Activated naive CD4-positive, alpha-beta T cell treated with anti-CD3 and anti-CD28 coated beads, Interleukin-2, amount 10 ng/mL, durations not matched to agents 7 days and 5 days (primary cell): ENCODE data around the gene TRIM67.

Source experiments
- CTCF ChIA-PET: fragments of 350-600 bp; sonication (Branson Sonifier 250); formaldehyde crosslinking; loops from one replicate; lab custom pipeline; 2021; ENCODE audit warnings: antibody characterized with exemption; lab: Charles Lee
- DNase-seq: peaks from one replicate; pipeline ENCODE4 v3.0.0-alpha.2; 2020
- H3K27ac Mint-ChIP-seq: one replicate; pipeline ENCODE4 v1.8.0; 2021; ENCODE audit warnings: mild to moderate bottlenecking, moderate library complexity, mixed read lengths
- H3K27me3 Mint-ChIP-seq: one replicate; pipeline ENCODE4 v1.8.0; 2021; ENCODE audit warnings: mild to moderate bottlenecking, mixed read lengths
- H3K36me3 Mint-ChIP-seq: one replicate; pipeline ENCODE4 v1.8.0; 2021; ENCODE audit warnings: mixed read lengths
- H3K4me1 Mint-ChIP-seq: one replicate; pipeline ENCODE4 v1.8.0; 2021; ENCODE audit warnings: mixed read lengths
- H3K4me3 Mint-ChIP-seq: one replicate; pipeline ENCODE4 v1.8.0; 2021; ENCODE audit warnings: mild to moderate bottlenecking, moderate library complexity, mixed read lengths
- H3K9me3 Mint-ChIP-seq: one replicate; pipeline ENCODE4 v1.8.0; 2021; ENCODE audit warnings: mixed read lengths

The TRIM67 gene

GRCh38 chr1:231196307-231196706, 34.4 kb downstream of the TRIM67 start:
- CTCF ChIA-PET: no interaction called here
- H3K27me3 Mint-ChIP-seq: peaks cover 27% of the 10 kb centered on the region
- no peaks in the 10 kb centered on the region for H3K9me3 Mint-ChIP-seq
- no peaks in the 10 kb centered on the region for H3K36me3 Mint-ChIP-seq
- no peaks in the 10 kb centered on the region for H3K4me1 Mint-ChIP-seq
- H3K4me3 Mint-ChIP-seq: no peak overlapping the region
- DNase-seq: no peak
- no peak overlapping the region for H3K27ac Mint-ChIP-seq

- H3K4me1 Mint-ChIP-seq: peaks cover 2% of the 10 kb centered on the region
Measured at GRCh38 chr1:231196728-231197127, 34.9 kb downstream of the TRIM67 start.

GRCh38 chr1:231199868-231200267, 38.0 kb downstream of the TRIM67 start:
- CTCF ChIA-PET: no interaction called here
- Mint-ChIP-seq H3K27ac (no peak overlapping the region), H3K9me3 (no peaks in the 10 kb centered on the region), H3K36me3 (no peaks in the 10 kb centered on the region), H3K27me3 (peaks cover 37% of the 10 kb centered on the region), H3K4me3 (no peak overlapping the region), H3K4me1 (peaks cover 12% of the 10 kb centered on the region)
- DNase-seq: no peak

More at GRCh38 chr1:231196728-231197127, 34.9 kb downstream of the TRIM67 start:
- CTCF ChIA-PET: no interaction called here
- Mint-ChIP-seq H3K9me3 (no peaks in the 10 kb centered on the region), H3K27me3 (peaks cover 31% of the 10 kb centered on the region), H3K27ac (no peak overlapping the region), H3K36me3 (no peaks in the 10 kb centered on the region), H3K4me3 (no peak overlapping the region)
- DNase-seq: no peak

- CTCF ChIA-PET: no interaction called here
- no peaks in the 10 kb centered on the region for H3K9me3 Mint-ChIP-seq
- H3K36me3 Mint-ChIP-seq: no peaks in the 10 kb centered on the region
- no peak overlapping the region for H3K27ac Mint-ChIP-seq
- H3K4me1 Mint-ChIP-seq: peaks cover 12% of the 10 kb centered on the region
- H3K27me3 Mint-ChIP-seq: peaks cover 35% of the 10 kb centered on the region
- H3K4me3 Mint-ChIP-seq: no peak overlapping the region
- DNase-seq: no peak
Measured at GRCh38 chr1:231200388-231201031, 38.7 kb downstream of the TRIM67 start.

GRCh38 chr1:231201375-231201978, 39.6 kb downstream of the TRIM67 start:
- Mint-ChIP-seq H3K27me3 (peaks cover 39% of the 10 kb centered on the region), H3K36me3 (no peaks in the 10 kb centered on the region), H3K27ac (no peak overlapping the region), H3K4me3 (no peak overlapping the region), H3K4me1 (peaks cover 12% of the 10 kb centered on the region), H3K9me3 (no peaks in the 10 kb centered on the region)
- no peak for DNase-seq
- CTCF ChIA-PET: no interaction called here

- CTCF ChIA-PET: no interaction called here
- Mint-ChIP-seq H3K27me3 (peaks cover 43% of the 10 kb centered on the region), H3K27ac (no peak overlapping the region), H3K36me3 (no peaks in the 10 kb centered on the region), H3K9me3 (no peaks in the 10 kb centered on the region), H3K4me3 (no peak overlapping the region), H3K4me1 (peaks cover 12% of the 10 kb centered on the region)
- no peak for DNase-seq
Measured at GRCh38 chr1:231201979-231202633, 40.2 kb downstream of the TRIM67 start.

- DNase-seq: no peak
- Mint-ChIP-seq H3K9me3 (no peaks in the 10 kb centered on the region), H3K27me3 (peaks cover 43% of the 10 kb centered on the region), H3K4me1 (peaks cover 12% of the 10 kb centered on the region), H3K4me3 (no peak overlapping the region), H3K36me3 (no peaks in the 10 kb centered on the region), H3K27ac (no peak overlapping the region)
- CTCF ChIA-PET: no interaction called here
Measured at GRCh38 chr1:231203259-231204057, 41.6 kb downstream of the TRIM67 start.

GRCh38 chr1:231206856-231207255, 45.0 kb downstream of the TRIM67 start:
- Mint-ChIP-seq H3K4me3 (no peak overlapping the region), H3K27ac (no peak overlapping the region), H3K36me3 (no peaks in the 10 kb centered on the region), H3K27me3 (peaks cover 28% of the 10 kb centered on the region), H3K9me3 (no peaks in the 10 kb centered on the region), H3K4me1 (peaks cover 14% of the 10 kb centered on the region)
- CTCF ChIA-PET: interaction anchor here (0.7 to 1.1 kb wide), 3 partner anchors 274 to 410 kb away, joined by 3 to 4 read pairs (median 3); no protein-coding TSS in a partner anchor
- no peak for DNase-seq

- CTCF ChIA-PET: interaction anchor here (1.1 kb wide), 1 partner anchor 289 kb away, joined by 3 read pairs; no protein-coding TSS in a partner anchor
- H3K27ac Mint-ChIP-seq: no peak overlapping the region
- DNase-seq: no peak
- no peaks in the 10 kb centered on the region for H3K9me3 Mint-ChIP-seq
- peaks cover 23% of the 10 kb centered on the region for H3K27me3 Mint-ChIP-seq
- H3K4me3 Mint-ChIP-seq: no peak overlapping the region
- H3K36me3 Mint-ChIP-seq: no peaks in the 10 kb centered on the region
- peaks cover 10% of the 10 kb centered on the region for H3K4me1 Mint-ChIP-seq
Measured at GRCh38 chr1:231207437-231207836, 45.6 kb downstream of the TRIM67 start.

- no peaks in the 10 kb centered on the region for H3K36me3 Mint-ChIP-seq
- no peak overlapping the region for H3K4me3 Mint-ChIP-seq
- CTCF ChIA-PET: interaction anchor here (1.5 kb wide), 1 partner anchor 411 kb away, joined by 6 read pairs; no protein-coding TSS in a partner anchor
- peaks cover 30% of the 10 kb centered on the region for H3K27me3 Mint-ChIP-seq
- DNase-seq: no peak
- H3K9me3 Mint-ChIP-seq: no peaks in the 10 kb centered on the region
- H3K4me1 Mint-ChIP-seq: peaks cover 7% of the 10 kb centered on the region
- no peak overlapping the region for H3K27ac Mint-ChIP-seq
Measured at GRCh38 chr1:231208980-231209379, 47.1 kb downstream of the TRIM67 start.

GRCh38 chr1:231209531-231209930, 47.7 kb downstream of the TRIM67 start:
- CTCF ChIA-PET: interaction anchor here (1.4 to 1.9 kb wide), 4 partner anchors 118 to 411 kb away, joined by 4 to 8 read pairs (median 6); no protein-coding TSS in a partner anchor
- no peak overlapping the region for H3K27ac Mint-ChIP-seq
- H3K36me3 Mint-ChIP-seq: no peaks in the 10 kb centered on the region
- H3K4me3 Mint-ChIP-seq: no peak overlapping the region
- no peak for DNase-seq
- no peaks in the 10 kb centered on the region for H3K9me3 Mint-ChIP-seq
- peaks cover 7% of the 10 kb centered on the region for H3K4me1 Mint-ChIP-seq
- H3K27me3 Mint-ChIP-seq: peaks cover 32% of the 10 kb centered on the region

GRCh38 chr1:231210126-231210525, 48.3 kb downstream of the TRIM67 start:
- no peak overlapping the region for H3K4me3 Mint-ChIP-seq
- no peak overlapping the region for H3K27ac Mint-ChIP-seq
- peaks cover 7% of the 10 kb centered on the region for H3K4me1 Mint-ChIP-seq

GRCh38 chr1:231211005-231211857, 49.4 kb downstream of the TRIM67 start:
- H3K9me3 Mint-ChIP-seq: no peaks in the 10 kb centered on the region
- peak overlapping the region; percentile 70 for H3K4me3 Mint-ChIP-seq
- peaks cover 10% of the 10 kb centered on the region for H3K4me1 Mint-ChIP-seq
- H3K27me3 Mint-ChIP-seq: peaks cover 39% of the 10 kb centered on the region
- CTCF ChIA-PET: interaction anchor here (1.4 to 2.2 kb wide), 7 partner anchors 119 to 414 kb away, joined by 4 to 8 read pairs (median 6); no protein-coding TSS in a partner anchor
- DNase-seq: peak; percentile 94
- H3K27ac Mint-ChIP-seq: no peak overlapping the region
- no peaks in the 10 kb centered on the region for H3K36me3 Mint-ChIP-seq

More at GRCh38 chr1:231210126-231210525, 48.3 kb downstream of the TRIM67 start:
- CTCF ChIA-PET: interaction anchor here (0.6 to 2.2 kb wide), 7 partner anchors 118 to 412 kb away, joined by 3 to 8 read pairs (median 6); no protein-coding TSS in a partner anchor
- Mint-ChIP-seq H3K9me3 (no peaks in the 10 kb centered on the region), H3K36me3 (no peaks in the 10 kb centered on the region), H3K27me3 (peaks cover 35% of the 10 kb centered on the region)
- DNase-seq: no peak
